HG03175 (cell line): ENCODE results near the gene HOXD8.

Source experiments
- ATAC-seq: cut with Tn5 transposase; IDR thresholded peaks from one replicate; pipeline ENCODE4 v1.9.1; 2021; ENCODE audit warnings: mild to moderate bottlenecking, moderate library complexity; ENCODE audit not compliant: unreplicated experiment

HOXD8 gene

DNA sequence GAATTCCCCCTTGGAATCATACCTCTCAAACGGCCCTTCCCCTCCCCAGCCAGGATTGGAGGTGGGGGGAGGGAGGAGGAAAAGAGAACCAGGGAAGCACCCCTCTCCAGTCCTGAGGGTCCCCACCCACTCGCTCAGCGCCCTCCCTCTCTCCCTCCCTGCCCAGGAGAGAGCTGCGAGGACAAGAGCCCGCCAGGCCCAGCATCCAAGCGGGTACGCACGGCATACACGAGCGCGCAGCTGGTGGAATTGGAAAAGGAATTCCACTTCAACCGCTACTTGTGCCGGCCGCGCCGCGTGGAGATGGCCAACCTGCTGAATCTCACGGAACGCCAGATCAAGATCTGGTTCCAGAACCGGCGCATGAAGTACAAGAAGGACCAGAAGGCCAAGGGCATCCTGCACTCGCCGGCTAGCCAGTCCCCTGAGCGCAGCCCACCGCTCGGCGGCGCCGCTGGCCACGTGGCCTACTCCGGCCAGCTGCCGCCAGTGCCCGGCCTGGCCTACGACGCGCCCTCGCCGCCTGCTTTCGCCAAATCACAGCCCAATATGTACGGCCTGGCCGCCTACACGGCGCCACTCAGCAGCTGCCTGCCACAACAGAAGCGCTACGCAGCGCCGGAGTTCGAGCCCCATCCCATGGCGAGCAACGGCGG is 42.0 kb downstream of the HOXD8 start:
- ATAC-seq, result no peak

DNA sequence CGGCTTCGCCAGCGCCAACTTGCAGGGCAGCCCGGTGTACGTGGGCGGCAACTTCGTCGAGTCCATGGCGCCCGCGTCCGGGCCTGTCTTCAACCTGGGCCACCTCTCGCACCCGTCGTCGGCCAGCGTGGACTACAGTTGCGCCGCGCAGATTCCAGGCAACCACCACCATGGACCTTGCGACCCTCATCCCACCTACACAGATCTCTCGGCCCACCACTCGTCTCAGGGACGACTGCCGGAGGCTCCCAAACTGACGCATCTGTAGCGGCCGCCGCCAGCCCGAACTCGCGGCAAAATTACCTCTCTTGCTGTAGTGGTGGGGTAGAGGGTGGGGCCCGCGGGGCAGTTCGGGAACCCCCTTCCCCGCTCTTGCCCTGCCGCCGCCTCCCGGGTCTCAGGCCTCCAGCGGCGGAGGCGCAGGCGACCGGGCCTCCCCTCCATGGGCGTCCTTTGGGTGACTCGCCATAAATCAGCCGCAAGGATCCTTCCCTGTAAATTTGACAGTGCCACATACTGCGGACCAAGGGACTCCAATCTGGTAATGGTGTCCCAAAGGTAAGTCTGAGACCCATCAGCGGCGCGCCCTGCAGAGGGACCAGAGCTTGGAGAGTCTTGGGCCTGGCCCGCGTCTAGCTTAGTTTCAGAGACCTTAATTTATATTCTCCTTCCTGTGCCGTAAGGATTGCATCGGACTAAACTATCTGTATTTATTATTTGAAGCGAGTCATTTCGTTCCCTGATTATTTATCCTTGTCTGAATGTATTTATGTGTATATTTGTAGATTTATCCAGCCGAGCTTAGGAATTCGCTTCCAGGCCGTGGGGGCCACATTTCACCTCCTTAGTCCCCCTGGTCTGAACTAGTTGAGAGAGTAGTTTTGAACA is 42.7 kb downstream of the HOXD8 start:
- no peak for ATAC-seq

- ATAC-seq, result no peak
Measured at GRCh38 chr2:176172895-176173566, 43.5 kb downstream of the HOXD8 start.

DNA sequence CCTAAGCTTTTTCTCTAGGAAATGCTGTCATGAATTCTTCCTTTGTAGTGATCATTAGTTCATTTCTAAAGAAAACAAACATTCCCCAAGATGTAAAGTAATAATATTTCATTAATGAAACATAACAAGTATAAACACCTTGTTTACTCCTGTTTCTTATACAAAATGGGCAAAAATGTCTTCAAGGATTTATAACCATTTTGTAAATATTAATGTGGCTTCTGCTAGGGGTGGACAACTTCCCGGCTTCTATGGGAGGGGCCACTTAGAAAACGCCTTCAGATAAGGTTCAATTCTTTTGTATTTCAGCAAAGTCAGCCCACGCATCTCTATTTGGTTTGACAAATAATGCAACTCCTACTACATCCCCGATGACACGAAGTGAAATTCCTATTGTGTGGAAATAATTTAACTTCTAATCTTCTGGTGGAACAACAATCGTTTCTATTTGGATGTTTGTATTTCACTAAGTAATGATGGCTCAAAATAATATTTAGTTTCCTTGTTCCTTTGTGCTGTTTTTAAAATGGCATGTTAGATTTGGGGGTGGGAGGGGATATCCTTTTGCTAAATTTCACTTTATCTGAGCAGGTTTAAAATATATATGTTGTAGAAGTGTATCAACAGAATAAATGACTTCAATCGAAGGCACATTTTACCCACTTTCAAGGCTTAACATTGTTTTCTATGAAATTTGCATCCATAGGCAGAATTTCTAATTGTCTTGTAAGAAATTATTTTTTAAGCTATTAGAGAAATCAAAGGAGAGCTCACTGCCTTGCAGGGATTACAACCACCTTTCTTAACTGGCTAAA is 44.3 kb downstream of the HOXD8 start:
- ATAC-seq, result no peak

DNA sequence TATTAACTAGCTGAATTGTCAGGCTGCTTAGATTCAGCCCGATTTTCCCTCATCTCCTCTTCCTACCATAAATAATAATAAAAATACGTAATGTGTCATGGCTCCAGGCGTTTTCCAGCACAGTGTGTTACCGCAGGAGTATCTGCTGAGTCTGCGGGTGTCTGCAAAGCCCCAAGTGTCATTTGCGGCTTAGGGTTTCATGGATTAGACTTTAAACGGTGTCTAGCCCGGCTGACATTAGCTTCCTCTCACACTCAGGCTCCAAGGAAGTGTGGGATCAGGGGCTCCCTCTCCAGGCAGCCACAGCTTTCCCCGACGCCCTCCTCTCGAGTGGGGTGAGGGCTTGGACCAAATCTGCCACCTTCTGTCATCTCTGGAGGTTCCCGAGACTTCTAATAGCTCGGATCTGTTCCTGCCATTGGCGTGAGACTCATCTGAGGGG is 44.9 kb downstream of the HOXD8 start:
- no peak for ATAC-seq

GRCh38 chr2:176174824-176175708 is 45.6 kb downstream of the HOXD8 start:
- ATAC-seq, result no peak

DNA sequence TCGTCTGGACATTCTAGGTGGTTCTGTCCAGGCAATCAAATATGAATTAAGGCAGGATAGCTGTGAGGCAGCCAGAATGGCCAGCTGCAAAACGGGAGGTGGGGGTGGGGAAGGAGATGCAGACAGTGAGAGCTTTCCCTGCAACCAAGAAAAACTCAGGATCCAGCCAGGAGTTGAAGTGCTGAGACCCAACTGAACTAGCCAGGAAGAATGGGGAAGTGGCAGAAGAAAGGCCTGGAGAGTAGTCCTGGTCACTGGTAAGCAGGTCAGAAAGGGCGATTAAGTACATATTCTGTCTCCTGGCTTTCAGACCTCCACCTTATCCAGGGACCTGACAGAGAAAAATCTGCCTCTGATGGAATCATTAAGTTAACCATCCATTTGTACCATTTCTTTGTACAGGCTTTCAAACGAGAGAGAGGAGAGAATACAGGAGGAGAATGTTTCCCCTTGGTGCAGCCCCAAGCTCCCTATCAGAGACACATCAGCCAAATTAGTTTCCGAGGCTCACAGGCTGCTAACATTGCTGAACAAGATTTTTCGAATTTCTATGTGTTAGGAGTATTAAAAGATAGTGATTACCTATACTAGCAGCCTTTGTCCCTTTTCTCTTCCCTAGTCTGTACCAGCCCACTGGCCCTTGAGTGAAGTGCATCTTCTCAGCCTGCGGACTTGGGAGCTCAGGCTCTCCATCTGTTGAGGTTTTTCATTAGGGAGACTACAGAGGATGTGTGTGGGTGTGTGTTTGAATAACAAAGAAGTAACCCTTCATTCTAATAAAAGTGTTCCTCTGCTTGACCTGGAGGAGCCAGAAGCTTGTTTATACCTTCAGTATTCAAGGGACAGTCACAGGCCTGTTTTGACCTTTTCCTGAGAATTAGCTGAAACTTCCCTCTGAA is 46.5 kb downstream of the HOXD8 start:
- no peak for ATAC-seq

DNA sequence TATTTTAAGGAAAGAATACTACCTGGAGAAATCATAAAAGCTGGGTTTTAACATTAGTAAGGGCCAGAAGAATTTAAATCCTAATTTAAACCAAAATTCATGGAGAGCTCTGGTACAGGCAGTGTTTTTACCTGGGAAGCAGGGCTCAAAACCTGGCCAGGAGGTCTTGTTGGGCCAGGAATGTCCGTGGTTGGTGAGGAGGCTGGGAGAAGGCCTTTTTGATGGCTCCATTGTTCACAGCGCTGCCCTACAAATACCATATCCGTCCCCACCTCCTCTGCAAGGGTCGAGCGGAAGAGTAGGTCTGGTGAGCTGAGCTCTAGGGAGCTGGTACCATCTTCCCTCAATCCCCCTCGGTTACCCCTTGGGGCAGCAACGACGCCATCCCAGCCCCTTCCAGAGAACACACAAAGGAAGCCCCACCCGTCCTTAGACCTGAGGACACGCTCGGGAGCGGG is 48.1 kb downstream of the HOXD8 start:
- ATAC-seq, result no peak

- no peak for ATAC-seq
Measured at GRCh38 chr2:176178038-176178756, 48.7 kb downstream of the HOXD8 start.

- ATAC-seq, result no peak
Measured at GRCh38 chr2:176178757-176179295, 49.3 kb downstream of the HOXD8 start.

DNA sequence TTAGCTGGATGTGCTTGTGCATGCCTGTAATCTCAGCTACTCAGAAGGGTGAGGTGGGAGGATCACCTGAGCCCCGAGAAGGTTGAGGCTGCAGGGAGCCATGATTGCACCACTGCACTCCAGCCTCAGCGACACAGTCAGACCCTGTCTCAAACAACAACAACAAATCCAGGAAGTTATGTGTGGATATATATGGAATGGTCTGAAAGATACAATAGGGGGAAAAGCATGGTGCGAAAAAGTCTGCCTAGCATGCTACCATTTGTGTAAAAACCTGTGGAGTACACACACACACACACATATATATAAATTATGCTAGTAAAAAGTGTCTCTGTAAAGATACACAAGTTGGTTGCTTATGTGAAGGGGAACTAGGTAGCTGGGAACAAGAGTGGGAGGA is 52.0 kb downstream of the HOXD8 start:
- ATAC-seq, result no peak
